Progenitor cell of endocrine pancreas (in vitro differentiated cells): Measurements from ENCODE around the gene TNIK. TPM values are rescaled to one million over a fixed set of nuclear protein-coding genes. Genes with fewer than 3 reads are reported as not detected.

ENCODE experiments used
- DNase-seq: peaks from one replicate; pipeline ENCODE4 v3.0.0; 2021; ENCODE audit warnings: low spot score; ENCODE audit not compliant: unreplicated experiment
- H3K27ac Mint-ChIP-seq: 2 replicates; pipeline ENCODE4 v1.8.0; 2021; ENCODE audit warnings: mild to moderate bottlenecking, moderate library complexity, mixed read lengths
- H3K27me3 Mint-ChIP-seq: 2 replicates; pipeline ENCODE4 v1.8.0; 2021; ENCODE audit warnings: mixed read lengths
- H3K36me3 Mint-ChIP-seq: 2 replicates; pipeline ENCODE4 v1.8.0; 2022; ENCODE audit warnings: mixed read lengths; ENCODE audit not compliant: insufficient read depth
- H3K4me1 Mint-ChIP-seq: 2 replicates; pipeline ENCODE4 v1.8.0; 2021; ENCODE audit warnings: low read depth, mixed read lengths
- H3K4me3 Mint-ChIP-seq: 2 replicates; pipeline ENCODE4 v1.8.0; 2021; ENCODE audit warnings: low read depth, mild to moderate bottlenecking, moderate library complexity, mixed read lengths
- H3K9me3 Mint-ChIP-seq: 2 replicates; pipeline ENCODE4 v1.8.0; 2021; ENCODE audit warnings: low read depth, mixed read lengths
- CTCF ChIP-seq: fragments of 200-600 bp; sonication (generic); IDR thresholded peaks from one replicate; pipeline ENCODE4 v1.5.0; 2021; ENCODE audit warnings: antibody characterized with exemption, mild to moderate bottlenecking; ENCODE audit not compliant: unreplicated experiment
- total RNA-seq: library from RNA; stranded (reverse); gene quantifications from 2 replicates; pipeline ENCODE4 v1.2.1, GENCODE V29; 2021

The TNIK gene
- total RNA-seq, 1 donor from 2014 or later = 15.7 TPM

- H3K27ac Mint-ChIP-seq = no peak overlapping the region
- H3K4me1 Mint-ChIP-seq = peaks cover 7% of the 10 kb centered on the region
- no peaks in the 10 kb centered on the region for H3K36me3 Mint-ChIP-seq
- no peaks in the 10 kb centered on the region for H3K27me3 Mint-ChIP-seq
- no peaks in the 10 kb centered on the region for H3K9me3 Mint-ChIP-seq
- no peak overlapping the region for H3K4me3 Mint-ChIP-seq
- DNase-seq = no peak
- no peak for TF ChIP-seq CTCF
Measured at GRCh38 chr3:171181907-171182690, 278.1 kb downstream of the TNIK start.

- TF ChIP-seq CTCF = no peak
- Mint-ChIP-seq H3K4me3 (no peak overlapping the region), H3K9me3 (no peaks in the 10 kb centered on the region), H3K36me3 (no peaks in the 10 kb centered on the region), H3K4me1 (peaks cover 7% of the 10 kb centered on the region), H3K27me3 (no peaks in the 10 kb centered on the region), H3K27ac (no peak overlapping the region)
- DNase-seq = no peak
Measured at GRCh38 chr3:171178714-171179113, 281.5 kb downstream of the TNIK start.

DNA sequence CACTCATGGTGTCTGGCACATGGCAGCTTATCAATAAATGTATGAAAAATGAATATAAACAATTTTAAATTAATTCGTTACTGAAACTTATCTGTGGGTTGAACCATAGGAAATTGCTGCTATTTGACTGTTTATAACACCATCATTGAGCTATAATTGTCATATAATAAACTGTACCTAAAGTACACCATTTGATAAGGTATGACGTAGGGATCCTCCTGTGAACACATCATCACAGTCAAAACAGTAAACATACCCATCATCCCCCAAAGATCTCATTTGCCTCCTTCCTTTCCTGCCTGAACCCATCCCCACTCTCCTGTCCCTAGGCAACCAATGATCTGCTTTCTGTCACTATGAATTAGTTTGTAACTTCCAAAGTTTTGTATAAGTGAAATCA lies 282.7 kb downstream of the TNIK start:
- Mint-ChIP-seq H3K4me1 (peaks cover 1% of the 10 kb centered on the region), H3K36me3 (no peaks in the 10 kb centered on the region), H3K4me3 (no peak overlapping the region), H3K27ac (no peak overlapping the region), H3K27me3 (no peaks in the 10 kb centered on the region), H3K9me3 (no peaks in the 10 kb centered on the region)
- no peak for TF ChIP-seq CTCF
- DNase-seq = no peak

DNA sequence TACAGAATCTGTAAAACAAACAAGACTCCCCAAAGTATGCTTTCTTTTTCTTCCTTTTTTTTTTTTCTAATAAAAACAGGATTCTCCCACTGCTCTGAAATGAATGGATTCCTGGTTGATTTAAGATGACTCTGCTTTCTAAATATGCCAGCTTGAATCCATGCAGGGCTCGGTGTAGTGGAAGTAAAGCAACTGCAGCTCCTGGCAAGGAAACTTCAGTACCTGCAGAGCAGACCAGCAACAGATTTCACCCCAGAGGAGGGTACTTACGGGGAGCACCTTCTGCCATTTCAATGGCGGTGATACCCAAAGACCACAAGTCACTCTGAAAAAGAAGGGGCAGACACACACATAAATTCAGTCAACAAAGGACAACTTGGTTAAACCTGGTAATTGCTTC lies 283.1 kb downstream of the TNIK start:
- H3K4me3 Mint-ChIP-seq = no peak overlapping the region
- no peaks in the 10 kb centered on the region for H3K36me3 Mint-ChIP-seq
- H3K4me1 Mint-ChIP-seq = peaks cover 1% of the 10 kb centered on the region
- no peaks in the 10 kb centered on the region for H3K27me3 Mint-ChIP-seq
- H3K27ac Mint-ChIP-seq = no peak overlapping the region
- TF ChIP-seq CTCF = no peak
- H3K9me3 Mint-ChIP-seq = no peaks in the 10 kb centered on the region
- no peak for DNase-seq

DNA sequence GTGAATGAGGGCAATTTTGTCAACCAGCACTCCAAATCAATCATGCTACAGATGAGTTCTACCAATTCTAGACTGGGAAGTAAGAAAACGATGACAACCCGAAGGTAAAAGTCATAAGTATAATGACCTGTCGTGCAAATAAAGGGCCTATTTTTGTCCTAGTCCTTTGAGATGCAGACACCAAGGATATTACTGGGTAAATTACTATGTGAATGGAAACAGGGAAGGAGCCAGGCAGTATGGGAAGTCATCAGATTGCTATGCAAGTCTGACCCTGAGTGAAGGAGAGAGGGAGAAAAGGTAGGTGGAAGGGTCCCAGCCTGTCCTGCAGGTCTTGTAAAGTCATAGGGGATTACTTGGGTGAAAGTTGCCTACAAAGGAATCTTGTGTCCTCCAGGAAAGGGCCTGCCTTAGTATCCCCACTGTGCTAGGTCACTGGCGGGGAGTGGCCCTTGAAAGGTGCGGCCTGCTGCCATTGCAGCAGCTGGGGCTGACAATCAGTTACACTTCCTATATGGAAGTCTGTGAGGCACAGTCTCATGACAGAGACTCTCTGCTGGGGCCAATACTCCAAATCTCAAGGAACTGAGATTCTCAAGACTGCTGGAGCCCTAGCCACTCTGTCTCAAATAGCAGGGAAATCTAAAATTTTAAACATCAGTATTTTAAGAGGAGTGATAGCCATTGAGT lies 283.8 kb downstream of the TNIK start:
- Mint-ChIP-seq H3K27ac (no peak overlapping the region), H3K4me3 (no peak overlapping the region), H3K9me3 (no peaks in the 10 kb centered on the region), H3K27me3 (no peaks in the 10 kb centered on the region), H3K36me3 (no peaks in the 10 kb centered on the region), H3K4me1 (peaks cover 3% of the 10 kb centered on the region)
- no peak for TF ChIP-seq CTCF
- DNase-seq = no peak
